ENCODE measurements around the gene C3orf85.

DNA sequence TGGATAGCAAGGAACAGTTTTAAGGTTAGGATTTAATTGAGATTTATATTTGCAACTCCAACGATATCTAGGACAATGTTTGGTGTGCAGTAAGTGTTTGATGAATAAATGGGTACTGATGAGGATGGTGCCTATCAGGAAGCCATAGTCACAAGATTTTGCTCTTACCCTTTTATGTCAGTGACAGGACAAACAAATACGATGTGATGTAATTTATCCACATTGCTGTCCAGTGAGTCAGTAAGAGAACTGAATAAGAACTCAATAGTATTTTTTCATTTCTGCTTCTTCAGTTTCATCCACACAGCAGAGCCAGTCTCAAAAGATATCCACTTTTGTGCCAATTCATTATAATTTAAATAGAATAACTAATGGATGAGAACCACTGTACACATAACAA lies 18.5 kb downstream of the C3orf85 start:
- TF ChIP-seq CTCF (IDR thresholded peaks at IDR 0.05): no peak
- TF ChIP-seq EZH2 (IDR thresholded peaks at IDR 0.05): no peak
- TF ChIP-seq EZH2phosphoT487 (IDR thresholded peaks at IDR 0.05): no peak

Measured in neural progenitor cell (in vitro differentiated cells).